WTC11 (cell line): Measurements from ENCODE around the gene ZNF213. TPM values are rescaled to one million over a fixed set of nuclear protein-coding genes. Genes with fewer than 3 reads are reported as not detected.

ENCODE experiments used
- CDX4 ChIP-seq: fragments of 250-450 bp; sonication (Bioruptor Pico); IDR thresholded peaks from 2 replicates; pipeline ENCODE4 v1.9.0; 2021; ENCODE audit warnings: moderate library complexity, mild to moderate bottlenecking, inconsistent platforms, borderline replicate concordance
- EMX1 ChIP-seq: fragments of 250-450 bp; sonication (Bioruptor Pico); IDR thresholded peaks from 2 replicates; pipeline ENCODE4 v1.8.0; 2021; ENCODE audit warnings: mild to moderate bottlenecking
- OVOL2 ChIP-seq: fragments of 250-450 bp; sonication (Bioruptor Pico); IDR thresholded peaks from 2 replicates; pipeline ENCODE4 v1.9.0; 2021; ENCODE audit warnings: mild to moderate bottlenecking, borderline replicate concordance
- PREB ChIP-seq: sonication (generic); formaldehyde crosslinking; IDR thresholded peaks from 2 replicates; pipeline ENCODE4 v1.8.1; 2022; ENCODE audit warnings: mild to moderate bottlenecking, missing genetic modification reagents, moderate library complexity, borderline replicate concordance
- RORB ChIP-seq: fragments of 250-450 bp; sonication (Bioruptor Pico); IDR thresholded peaks from 2 replicates; pipeline ENCODE4 v1.9.0; 2021; ENCODE audit warnings: mild to moderate bottlenecking
- SMAD3 ChIP-seq: sonication (generic); formaldehyde crosslinking; IDR thresholded peaks from 2 replicates; pipeline ENCODE4 v1.8.0; 2022; ENCODE audit warnings: missing genetic modification reagents, mild to moderate bottlenecking, borderline replicate concordance
- ZBTB21 ChIP-seq: sonication (generic); formaldehyde crosslinking; IDR thresholded peaks from 2 replicates; pipeline ENCODE4 v1.8.1; 2023; ENCODE audit warnings: mild to moderate bottlenecking, missing genetic modification reagents, borderline replicate concordance
- total RNA-seq: library from RNA; stranded (reverse); gene quantifications from 3 replicates; pipeline ENCODE4 v1.2.3, GENCODE V29; 2021
- TF ChIP-seq, protein P1 (sequence below): sonication (generic); formaldehyde crosslinking; IDR thresholded peaks from 2 replicates; pipeline ENCODE4 v1.8.1; 2022; ENCODE audit warnings: low read depth, missing genetic modification reagents, borderline replicate concordance
- TF ChIP-seq, protein P2 (sequence below): sonication (generic); formaldehyde crosslinking; IDR thresholded peaks from 2 replicates; pipeline ENCODE4 v1.8.1; 2022; ENCODE audit warnings: missing genetic modification reagents, borderline replicate concordance
- TF ChIP-seq, protein P3 (sequence below): sonication (generic); formaldehyde crosslinking; IDR thresholded peaks from 2 replicates; pipeline ENCODE4 v1.8.0; 2023; ENCODE audit warnings: missing genetic modification reagents, mild to moderate bottlenecking, borderline replicate concordance
- TF ChIP-seq, protein P4 (sequence below): fragments of 250-450 bp; sonication (Bioruptor Pico); IDR thresholded peaks from 2 replicates; pipeline ENCODE4 v1.9.0; 2021; ENCODE audit warnings: mild to moderate bottlenecking, borderline replicate concordance
- TF ChIP-seq, protein P5 (sequence below): sonication (generic); formaldehyde crosslinking; conservative IDR thresholded peaks from 2 replicates; pipeline ENCODE4 v1.8.1; 2023; ENCODE audit warnings: mild to moderate bottlenecking, low read depth, missing genetic modification reagents, moderate library complexity
- TF ChIP-seq, protein P6 (sequence below): sonication (generic); formaldehyde crosslinking; IDR thresholded peaks from 2 replicates; pipeline ENCODE4 v1.8.1; 2023; ENCODE audit warnings: mild to moderate bottlenecking, missing genetic modification reagents, borderline replicate concordance

ZNF213 gene
- total RNA-seq, 1 experiment from 2014 or later, result 11.6 TPM

DNA sequence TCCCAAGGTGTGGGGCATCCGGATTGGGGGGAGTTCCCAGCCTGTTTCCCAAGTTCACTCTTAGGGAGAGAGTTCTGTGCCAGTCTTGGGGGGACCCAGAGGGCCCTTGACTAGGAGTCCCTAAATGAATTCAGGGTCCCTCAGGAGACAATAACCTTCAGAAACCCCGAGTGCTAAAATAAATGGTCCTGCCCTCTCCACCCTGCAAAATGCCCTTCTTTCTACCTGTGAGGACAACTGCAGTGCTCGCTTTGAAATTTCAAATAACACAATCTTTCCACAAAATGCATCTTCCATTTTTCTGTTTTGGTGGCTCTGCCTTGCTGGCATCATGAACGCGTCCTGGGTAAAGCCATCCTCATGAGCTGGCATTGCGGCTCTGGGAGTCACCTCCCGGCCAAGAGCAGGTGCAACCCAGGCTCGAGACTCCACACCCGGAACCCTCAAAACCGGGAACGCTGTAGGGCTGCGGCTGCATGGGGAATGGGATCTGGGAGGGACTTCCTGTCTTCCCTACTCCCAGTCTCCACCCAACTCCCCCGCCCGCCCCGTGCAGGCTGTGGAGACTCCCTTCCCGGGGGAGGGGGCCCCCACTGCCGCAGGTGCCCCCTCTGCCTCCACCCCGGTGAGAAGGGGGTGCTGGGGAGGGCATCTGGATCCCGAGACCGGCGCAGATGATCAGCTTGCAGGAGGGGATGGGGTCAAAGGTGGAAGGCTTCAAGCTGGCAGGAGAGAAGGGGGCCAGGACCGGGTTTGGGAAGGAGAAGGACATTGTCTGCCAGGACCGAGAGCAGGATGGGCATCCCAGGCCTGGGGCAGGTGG is 22.6 kb upstream of the ZNF213 start, which contains the start of gene ZNF205 (continued):
- TF ChIP-seq, protein P1, sequence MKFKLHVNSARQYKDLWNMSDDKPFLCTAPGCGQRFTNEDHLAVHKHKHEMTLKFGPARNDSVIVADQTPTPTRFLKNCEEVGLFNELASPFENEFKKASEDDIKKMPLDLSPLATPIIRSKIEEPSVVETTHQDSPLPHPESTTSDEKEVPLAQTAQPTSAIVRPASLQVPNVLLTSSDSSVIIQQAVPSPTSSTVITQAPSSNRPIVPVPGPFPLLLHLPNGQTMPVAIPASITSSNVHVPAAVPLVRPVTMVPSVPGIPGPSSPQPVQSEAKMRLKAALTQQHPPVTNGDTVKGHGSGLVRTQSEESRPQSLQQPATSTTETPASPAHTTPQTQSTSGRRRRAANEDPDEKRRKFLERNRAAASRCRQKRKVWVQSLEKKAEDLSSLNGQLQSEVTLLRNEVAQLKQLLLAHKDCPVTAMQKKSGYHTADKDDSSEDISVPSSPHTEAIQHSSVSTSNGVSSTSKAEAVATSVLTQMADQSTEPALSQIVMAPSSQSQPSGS (CRISPR knock-in tag), result no peak
- TF ChIP-seq PREB (CRISPR knock-in tag) (no peak), CDX4 (CRISPR knock-in tag) (no peak), EMX1 (CRISPR knock-in tag) (no peak), OVOL2 (CRISPR knock-in tag) (no peak), ZBTB21 (CRISPR knock-in tag) (no peak), SMAD3 (CRISPR knock-in tag) (no peak; the same call in 1 of the 2 replicates), RORB (no peak)
- TF ChIP-seq, protein P2, sequence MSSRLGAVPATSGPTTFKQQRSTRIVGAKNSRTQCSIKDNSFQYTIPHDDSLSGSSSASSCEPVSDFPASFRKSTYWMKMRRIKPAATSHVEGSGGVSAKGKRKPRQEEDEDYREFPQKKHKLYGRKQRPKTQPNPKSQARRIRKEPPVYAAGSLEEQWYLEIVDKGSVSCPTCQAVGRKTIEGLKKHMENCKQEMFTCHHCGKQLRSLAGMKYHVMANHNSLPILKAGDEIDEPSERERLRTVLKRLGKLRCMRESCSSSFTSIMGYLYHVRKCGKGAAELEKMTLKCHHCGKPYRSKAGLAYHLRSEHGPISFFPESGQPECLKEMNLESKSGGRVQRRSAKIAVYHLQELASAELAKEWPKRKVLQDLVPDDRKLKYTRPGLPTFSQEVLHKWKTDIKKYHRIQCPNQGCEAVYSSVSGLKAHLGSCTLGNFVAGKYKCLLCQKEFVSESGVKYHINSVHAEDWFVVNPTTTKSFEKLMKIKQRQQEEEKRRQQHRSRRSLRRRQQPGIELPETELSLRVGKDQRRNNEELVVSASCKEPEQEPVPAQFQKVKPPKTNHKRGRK (CRISPR knock-in tag), result no peak
- TF ChIP-seq, protein P3, sequence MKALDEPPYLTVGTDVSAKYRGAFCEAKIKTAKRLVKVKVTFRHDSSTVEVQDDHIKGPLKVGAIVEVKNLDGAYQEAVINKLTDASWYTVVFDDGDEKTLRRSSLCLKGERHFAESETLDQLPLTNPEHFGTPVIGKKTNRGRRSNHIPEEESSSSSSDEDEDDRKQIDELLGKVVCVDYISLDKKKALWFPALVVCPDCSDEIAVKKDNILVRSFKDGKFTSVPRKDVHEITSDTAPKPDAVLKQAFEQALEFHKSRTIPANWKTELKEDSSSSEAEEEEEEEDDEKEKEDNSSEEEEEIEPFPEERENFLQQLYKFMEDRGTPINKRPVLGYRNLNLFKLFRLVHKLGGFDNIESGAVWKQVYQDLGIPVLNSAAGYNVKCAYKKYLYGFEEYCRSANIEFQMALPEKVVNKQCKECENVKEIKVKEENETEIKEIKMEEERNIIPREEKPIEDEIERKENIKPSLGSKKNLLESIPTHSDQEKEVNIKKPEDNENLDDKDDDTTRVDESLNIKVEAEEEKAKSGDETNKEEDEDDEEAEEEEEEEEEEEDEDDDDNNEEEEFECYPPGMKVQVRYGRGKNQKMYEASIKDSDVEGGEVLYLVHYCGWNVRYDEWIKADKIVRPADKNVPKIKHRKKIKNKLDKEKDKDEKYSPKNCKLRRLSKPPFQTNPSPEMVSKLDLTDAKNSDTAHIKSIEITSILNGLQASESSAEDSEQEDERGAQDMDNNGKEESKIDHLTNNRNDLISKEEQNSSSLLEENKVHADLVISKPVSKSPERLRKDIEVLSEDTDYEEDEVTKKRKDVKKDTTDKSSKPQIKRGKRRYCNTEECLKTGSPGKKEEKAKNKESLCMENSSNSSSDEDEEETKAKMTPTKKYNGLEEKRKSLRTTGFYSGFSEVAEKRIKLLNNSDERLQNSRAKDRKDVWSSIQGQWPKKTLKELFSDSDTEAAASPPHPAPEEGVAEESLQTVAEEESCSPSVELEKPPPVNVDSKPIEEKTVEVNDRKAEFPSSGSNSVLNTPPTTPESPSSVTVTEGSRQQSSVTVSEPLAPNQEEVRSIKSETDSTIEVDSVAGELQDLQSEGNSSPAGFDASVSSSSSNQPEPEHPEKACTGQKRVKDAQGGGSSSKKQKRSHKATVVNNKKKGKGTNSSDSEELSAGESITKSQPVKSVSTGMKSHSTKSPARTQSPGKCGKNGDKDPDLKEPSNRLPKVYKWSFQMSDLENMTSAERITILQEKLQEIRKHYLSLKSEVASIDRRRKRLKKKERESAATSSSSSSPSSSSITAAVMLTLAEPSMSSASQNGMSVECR (CRISPR knock-in tag), result no peak
- TF ChIP-seq, protein P4, sequence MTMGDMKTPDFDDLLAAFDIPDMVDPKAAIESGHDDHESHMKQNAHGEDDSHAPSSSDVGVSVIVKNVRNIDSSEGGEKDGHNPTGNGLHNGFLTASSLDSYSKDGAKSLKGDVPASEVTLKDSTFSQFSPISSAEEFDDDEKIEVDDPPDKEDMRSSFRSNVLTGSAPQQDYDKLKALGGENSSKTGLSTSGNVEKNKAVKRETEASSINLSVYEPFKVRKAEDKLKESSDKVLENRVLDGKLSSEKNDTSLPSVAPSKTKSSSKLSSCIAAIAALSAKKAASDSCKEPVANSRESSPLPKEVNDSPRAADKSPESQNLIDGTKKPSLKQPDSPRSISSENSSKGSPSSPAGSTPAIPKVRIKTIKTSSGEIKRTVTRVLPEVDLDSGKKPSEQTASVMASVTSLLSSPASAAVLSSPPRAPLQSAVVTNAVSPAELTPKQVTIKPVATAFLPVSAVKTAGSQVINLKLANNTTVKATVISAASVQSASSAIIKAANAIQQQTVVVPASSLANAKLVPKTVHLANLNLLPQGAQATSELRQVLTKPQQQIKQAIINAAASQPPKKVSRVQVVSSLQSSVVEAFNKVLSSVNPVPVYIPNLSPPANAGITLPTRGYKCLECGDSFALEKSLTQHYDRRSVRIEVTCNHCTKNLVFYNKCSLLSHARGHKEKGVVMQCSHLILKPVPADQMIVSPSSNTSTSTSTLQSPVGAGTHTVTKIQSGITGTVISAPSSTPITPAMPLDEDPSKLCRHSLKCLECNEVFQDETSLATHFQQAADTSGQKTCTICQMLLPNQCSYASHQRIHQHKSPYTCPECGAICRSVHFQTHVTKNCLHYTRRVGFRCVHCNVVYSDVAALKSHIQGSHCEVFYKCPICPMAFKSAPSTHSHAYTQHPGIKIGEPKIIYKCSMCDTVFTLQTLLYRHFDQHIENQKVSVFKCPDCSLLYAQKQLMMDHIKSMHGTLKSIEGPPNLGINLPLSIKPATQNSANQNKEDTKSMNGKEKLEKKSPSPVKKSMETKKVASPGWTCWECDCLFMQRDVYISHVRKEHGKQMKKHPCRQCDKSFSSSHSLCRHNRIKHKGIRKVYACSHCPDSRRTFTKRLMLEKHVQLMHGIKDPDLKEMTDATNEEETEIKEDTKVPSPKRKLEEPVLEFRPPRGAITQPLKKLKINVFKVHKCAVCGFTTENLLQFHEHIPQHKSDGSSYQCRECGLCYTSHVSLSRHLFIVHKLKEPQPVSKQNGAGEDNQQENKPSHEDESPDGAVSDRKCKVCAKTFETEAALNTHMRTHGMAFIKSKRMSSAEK (CRISPR knock-in tag), result no peak
- TF ChIP-seq, protein P5, sequence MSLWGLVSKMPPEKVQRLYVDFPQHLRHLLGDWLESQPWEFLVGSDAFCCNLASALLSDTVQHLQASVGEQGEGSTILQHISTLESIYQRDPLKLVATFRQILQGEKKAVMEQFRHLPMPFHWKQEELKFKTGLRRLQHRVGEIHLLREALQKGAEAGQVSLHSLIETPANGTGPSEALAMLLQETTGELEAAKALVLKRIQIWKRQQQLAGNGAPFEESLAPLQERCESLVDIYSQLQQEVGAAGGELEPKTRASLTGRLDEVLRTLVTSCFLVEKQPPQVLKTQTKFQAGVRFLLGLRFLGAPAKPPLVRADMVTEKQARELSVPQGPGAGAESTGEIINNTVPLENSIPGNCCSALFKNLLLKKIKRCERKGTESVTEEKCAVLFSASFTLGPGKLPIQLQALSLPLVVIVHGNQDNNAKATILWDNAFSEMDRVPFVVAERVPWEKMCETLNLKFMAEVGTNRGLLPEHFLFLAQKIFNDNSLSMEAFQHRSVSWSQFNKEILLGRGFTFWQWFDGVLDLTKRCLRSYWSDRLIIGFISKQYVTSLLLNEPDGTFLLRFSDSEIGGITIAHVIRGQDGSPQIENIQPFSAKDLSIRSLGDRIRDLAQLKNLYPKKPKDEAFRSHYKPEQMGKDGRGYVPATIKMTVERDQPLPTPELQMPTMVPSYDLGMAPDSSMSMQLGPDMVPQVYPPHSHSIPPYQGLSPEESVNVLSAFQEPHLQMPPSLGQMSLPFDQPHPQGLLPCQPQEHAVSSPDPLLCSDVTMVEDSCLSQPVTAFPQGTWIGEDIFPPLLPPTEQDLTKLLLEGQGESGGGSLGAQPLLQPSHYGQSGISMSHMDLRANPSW (CRISPR knock-in tag), result no peak
- TF ChIP-seq, protein P6, sequence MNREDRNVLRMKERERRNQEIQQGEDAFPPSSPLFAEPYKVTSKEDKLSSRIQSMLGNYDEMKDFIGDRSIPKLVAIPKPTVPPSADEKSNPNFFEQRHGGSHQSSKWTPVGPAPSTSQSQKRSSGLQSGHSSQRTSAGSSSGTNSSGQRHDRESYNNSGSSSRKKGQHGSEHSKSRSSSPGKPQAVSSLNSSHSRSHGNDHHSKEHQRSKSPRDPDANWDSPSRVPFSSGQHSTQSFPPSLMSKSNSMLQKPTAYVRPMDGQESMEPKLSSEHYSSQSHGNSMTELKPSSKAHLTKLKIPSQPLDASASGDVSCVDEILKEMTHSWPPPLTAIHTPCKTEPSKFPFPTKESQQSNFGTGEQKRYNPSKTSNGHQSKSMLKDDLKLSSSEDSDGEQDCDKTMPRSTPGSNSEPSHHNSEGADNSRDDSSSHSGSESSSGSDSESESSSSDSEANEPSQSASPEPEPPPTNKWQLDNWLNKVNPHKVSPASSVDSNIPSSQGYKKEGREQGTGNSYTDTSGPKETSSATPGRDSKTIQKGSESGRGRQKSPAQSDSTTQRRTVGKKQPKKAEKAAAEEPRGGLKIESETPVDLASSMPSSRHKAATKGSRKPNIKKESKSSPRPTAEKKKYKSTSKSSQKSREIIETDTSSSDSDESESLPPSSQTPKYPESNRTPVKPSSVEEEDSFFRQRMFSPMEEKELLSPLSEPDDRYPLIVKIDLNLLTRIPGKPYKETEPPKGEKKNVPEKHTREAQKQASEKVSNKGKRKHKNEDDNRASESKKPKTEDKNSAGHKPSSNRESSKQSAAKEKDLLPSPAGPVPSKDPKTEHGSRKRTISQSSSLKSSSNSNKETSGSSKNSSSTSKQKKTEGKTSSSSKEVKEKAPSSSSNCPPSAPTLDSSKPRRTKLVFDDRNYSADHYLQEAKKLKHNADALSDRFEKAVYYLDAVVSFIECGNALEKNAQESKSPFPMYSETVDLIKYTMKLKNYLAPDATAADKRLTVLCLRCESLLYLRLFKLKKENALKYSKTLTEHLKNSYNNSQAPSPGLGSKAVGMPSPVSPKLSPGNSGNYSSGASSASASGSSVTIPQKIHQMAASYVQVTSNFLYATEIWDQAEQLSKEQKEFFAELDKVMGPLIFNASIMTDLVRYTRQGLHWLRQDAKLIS, result no peak
